ENCODE results near the gene MOCS3. TPM values are rescaled to one million over a fixed set of nuclear protein-coding genes. Genes with fewer than 3 reads are reported as not detected.
A peak's percentile ranks its signal among the peaks of the same experiment; 100 is the strongest.

The MOCS3 gene
- total and polyA plus RNA-seq, 10 of the 15 experiments (the other 5 are each of a cell fraction or from before 2014, with no cell fraction given) = 0.87 to 5.9 (median 3.6) TPM

DNA sequence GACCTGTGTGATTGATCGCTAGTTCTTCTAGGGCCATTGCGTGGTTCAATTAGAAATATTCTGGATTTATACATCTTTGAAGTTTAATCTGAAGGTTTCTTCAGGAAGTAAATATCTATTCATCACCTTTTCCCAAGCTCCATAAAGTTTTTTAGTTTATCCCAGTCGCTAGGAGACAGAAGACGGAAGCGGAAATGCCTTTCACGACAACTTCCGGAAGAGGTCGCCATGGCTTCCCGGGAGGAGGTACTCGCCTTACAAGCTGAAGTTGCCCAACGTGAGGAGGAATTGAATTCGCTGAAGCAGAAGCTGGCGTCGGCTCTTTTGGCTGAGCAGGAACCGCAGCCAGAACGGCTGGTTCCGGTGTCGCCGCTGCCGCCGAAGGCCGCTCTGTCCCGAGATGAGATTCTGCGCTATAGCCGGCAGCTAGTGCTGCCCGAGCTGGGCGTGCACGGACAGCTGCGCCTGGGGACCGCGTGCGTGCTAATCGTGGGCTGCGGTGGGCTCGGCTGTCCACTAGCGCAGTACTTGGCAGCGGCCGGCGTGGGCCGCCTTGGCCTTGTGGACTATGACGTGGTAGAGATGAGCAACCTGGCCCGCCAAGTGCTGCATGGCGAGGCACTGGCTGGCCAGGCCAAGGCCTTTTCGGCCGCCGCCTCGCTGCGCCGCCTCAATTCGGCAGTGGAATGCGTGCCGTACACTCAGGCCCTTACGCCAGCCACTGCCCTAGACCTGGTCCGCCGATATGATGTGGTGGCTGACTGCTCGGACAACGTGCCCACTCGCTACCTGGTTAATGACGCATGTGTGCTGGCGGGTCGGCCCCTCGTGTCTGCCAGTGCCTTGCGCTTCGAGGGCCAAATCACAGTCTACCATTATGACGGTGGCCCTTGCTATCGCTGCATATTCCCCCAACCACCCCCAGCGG lies at the start of gene MOCS3 (continued):
- TF ChIP-seq, protein P1, sequence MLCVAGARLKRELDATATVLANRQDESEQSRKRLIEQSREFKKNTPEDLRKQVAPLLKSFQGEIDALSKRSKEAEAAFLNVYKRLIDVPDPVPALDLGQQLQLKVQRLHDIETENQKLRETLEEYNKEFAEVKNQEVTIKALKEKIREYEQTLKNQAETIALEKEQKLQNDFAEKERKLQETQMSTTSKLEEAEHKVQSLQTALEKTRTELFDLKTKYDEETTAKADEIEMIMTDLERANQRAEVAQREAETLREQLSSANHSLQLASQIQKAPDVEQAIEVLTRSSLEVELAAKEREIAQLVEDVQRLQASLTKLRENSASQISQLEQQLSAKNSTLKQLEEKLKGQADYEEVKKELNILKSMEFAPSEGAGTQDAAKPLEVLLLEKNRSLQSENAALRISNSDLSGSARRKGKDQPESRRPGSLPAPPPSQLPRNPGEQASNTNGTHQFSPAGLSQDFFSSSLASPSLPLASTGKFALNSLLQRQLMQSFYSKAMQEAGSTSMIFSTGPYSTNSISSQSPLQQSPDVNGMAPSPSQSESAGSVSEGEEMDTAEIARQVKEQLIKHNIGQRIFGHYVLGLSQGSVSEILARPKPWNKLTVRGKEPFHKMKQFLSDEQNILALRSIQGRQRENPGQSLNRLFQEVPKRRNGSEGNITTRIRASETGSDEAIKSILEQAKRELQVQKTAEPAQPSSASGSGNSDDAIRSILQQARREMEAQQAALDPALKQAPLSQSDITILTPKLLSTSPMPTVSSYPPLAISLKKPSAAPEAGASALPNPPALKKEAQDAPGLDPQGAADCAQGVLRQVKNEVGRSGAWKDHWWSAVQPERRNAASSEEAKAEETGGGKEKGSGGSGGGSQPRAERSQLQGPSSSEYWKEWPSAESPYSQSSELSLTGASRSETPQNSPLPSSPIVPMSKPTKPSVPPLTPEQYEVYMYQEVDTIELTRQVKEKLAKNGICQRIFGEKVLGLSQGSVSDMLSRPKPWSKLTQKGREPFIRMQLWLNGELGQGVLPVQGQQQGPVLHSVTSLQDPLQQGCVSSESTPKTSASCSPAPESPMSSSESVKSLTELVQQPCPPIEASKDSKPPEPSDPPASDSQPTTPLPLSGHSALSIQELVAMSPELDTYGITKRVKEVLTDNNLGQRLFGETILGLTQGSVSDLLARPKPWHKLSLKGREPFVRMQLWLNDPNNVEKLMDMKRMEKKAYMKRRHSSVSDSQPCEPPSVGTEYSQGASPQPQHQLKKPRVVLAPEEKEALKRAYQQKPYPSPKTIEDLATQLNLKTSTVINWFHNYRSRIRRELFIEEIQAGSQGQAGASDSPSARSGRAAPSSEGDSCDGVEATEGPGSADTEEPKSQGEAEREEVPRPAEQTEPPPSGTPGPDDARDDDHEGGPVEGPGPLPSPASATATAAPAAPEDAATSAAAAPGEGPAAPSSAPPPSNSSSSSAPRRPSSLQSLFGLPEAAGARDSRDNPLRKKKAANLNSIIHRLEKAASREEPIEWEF (IDR thresholded peaks at IDR 0.05; ENCODE audit: insufficient replicate concordance, low read depth, low read length) = no peak
- TF ChIP-seq HDAC2 (IDR thresholded peaks at IDR 0.05) (no peak), PAX5 (IDR thresholded peaks at IDR 0.05; ENCODE audit: borderline replicate concordance, low read depth, low read length) (no peak), ZNF274 (IDR thresholded peaks at IDR 0.05; ENCODE audit: insufficient read depth, insufficient read length) (no peak), DPF2 (IDR thresholded peaks at IDR 0.05) (0 out of 2 replicates have a peak, but pooled peaks have one; percentile 16), SMAD1 (IDR thresholded peaks at IDR 0.05; ENCODE audit: low read depth, partially characterized antibody) (no peak), FOS (IDR thresholded peaks at IDR 0.05; ENCODE audit: borderline replicate concordance, extremely low read depth, insufficient read length) (no peak), POLR2A (IDR thresholded peaks at IDR 0.05; ENCODE audit: low read depth, low read length) (no peak; the same call in 1 of the 2 replicates), TBL1XR1 (IDR thresholded peaks at IDR 0.05; ENCODE audit: low read depth, low read length) (no peak; the same call in 1 of the 2 replicates), CHD4 (IDR thresholded peaks at IDR 0.05) (no peak), NR2C2 (IDR thresholded peaks at IDR 0.05; ENCODE audit: borderline replicate concordance, control insufficient read depth, insufficient read length, low read depth) (no peak), CBX3 (IDR thresholded peaks at IDR 0.05; ENCODE audit: borderline replicate concordance, low read depth) (no peak)
- TF ChIP-seq, protein P2, sequence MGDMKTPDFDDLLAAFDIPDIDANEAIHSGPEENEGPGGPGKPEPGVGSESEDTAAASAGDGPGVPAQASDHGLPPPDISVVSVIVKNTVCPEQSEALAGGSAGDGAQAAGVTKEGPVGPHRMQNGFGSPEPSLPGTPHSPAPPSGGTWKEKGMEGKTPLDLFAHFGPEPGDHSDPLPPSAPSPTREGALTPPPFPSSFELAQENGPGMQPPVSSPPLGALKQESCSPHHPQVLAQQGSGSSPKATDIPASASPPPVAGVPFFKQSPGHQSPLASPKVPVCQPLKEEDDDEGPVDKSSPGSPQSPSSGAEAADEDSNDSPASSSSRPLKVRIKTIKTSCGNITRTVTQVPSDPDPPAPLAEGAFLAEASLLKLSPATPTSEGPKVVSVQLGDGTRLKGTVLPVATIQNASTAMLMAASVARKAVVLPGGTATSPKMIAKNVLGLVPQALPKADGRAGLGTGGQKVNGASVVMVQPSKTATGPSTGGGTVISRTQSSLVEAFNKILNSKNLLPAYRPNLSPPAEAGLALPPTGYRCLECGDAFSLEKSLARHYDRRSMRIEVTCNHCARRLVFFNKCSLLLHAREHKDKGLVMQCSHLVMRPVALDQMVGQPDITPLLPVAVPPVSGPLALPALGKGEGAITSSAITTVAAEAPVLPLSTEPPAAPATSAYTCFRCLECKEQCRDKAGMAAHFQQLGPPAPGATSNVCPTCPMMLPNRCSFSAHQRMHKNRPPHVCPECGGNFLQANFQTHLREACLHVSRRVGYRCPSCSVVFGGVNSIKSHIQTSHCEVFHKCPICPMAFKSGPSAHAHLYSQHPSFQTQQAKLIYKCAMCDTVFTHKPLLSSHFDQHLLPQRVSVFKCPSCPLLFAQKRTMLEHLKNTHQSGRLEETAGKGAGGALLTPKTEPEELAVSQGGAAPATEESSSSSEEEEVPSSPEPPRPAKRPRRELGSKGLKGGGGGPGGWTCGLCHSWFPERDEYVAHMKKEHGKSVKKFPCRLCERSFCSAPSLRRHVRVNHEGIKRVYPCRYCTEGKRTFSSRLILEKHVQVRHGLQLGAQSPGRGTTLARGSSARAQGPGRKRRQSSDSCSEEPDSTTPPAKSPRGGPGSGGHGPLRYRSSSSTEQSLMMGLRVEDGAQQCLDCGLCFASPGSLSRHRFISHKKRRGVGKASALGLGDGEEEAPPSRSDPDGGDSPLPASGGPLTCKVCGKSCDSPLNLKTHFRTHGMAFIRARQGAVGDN (IDR thresholded peaks at IDR 0.05) = peak; percentile 43; the same call in 1 of the 2 replicates
- TF ChIP-seq, protein P3, sequence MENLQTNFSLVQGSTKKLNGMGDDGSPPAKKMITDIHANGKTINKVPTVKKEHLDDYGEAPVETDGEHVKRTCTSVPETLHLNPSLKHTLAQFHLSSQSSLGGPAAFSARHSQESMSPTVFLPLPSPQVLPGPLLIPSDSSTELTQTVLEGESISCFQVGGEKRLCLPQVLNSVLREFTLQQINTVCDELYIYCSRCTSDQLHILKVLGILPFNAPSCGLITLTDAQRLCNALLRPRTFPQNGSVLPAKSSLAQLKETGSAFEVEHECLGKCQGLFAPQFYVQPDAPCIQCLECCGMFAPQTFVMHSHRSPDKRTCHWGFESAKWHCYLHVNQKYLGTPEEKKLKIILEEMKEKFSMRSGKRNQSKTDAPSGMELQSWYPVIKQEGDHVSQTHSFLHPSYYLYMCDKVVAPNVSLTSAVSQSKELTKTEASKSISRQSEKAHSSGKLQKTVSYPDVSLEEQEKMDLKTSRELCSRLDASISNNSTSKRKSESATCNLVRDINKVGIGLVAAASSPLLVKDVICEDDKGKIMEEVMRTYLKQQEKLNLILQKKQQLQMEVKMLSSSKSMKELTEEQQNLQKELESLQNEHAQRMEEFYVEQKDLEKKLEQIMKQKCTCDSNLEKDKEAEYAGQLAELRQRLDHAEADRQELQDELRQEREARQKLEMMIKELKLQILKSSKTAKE (IDR thresholded peaks at IDR 0.05; ENCODE audit: low read depth, poor library complexity, severe bottlenecking) = peak; percentile 95
- TF ChIP-seq, protein P4, sequence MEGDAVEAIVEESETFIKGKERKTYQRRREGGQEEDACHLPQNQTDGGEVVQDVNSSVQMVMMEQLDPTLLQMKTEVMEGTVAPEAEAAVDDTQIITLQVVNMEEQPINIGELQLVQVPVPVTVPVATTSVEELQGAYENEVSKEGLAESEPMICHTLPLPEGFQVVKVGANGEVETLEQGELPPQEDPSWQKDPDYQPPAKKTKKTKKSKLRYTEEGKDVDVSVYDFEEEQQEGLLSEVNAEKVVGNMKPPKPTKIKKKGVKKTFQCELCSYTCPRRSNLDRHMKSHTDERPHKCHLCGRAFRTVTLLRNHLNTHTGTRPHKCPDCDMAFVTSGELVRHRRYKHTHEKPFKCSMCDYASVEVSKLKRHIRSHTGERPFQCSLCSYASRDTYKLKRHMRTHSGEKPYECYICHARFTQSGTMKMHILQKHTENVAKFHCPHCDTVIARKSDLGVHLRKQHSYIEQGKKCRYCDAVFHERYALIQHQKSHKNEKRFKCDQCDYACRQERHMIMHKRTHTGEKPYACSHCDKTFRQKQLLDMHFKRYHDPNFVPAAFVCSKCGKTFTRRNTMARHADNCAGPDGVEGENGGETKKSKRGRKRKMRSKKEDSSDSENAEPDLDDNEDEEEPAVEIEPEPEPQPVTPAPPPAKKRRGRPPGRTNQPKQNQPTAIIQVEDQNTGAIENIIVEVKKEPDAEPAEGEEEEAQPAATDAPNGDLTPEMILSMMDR (IDR thresholded peaks at IDR 0.05 in 2 of 3, conservative IDR thresholded peaks at IDR 0.05 in 1 of 3; ENCODE audit: control insufficient read depth in 2 of 3, extremely low read depth in 1 of 3, insufficient read depth in 1 of 3, low read depth in 3 of 3, low read length in 3 of 3) = no peak
